Activated T-helper 17 cell treated with anti-CD3 and anti-CD28 coated beads, Interleukin-2, amount 50 U/mL, for 72 hours (primary cell): ENCODE results near the gene VPS8. TPM values are rescaled to one million over a fixed set of nuclear protein-coding genes. Genes with fewer than 3 reads are reported as not detected.

Experiments
- ATAC-seq: fragments of 150-1000 bp; cut with Tn5 transposase; replicated peaks from 2 replicates; pipeline ENCODE4 v1.10.0; 2021; ENCODE audit warnings: mild to moderate bottlenecking, moderate library complexity
- H3K27ac Mint-ChIP-seq: one replicate; pipeline ENCODE4 v1.8.0; 2022; ENCODE audit warnings: mixed read lengths
- H3K27me3 Mint-ChIP-seq: one replicate; pipeline ENCODE4 v1.8.0; 2022; ENCODE audit warnings: mixed read lengths
- H3K36me3 Mint-ChIP-seq: one replicate; pipeline ENCODE4 v1.8.0; 2022; ENCODE audit warnings: low read depth, mild to moderate bottlenecking, mixed read lengths
- H3K4me1 Mint-ChIP-seq: one replicate; pipeline ENCODE4 v1.8.0; 2022; ENCODE audit warnings: mixed read lengths
- H3K4me3 Mint-ChIP-seq: one replicate; pipeline ENCODE4 v1.8.0; 2022; ENCODE audit warnings: mild to moderate bottlenecking, mixed read lengths
- H3K9me3 Mint-ChIP-seq: one replicate; pipeline ENCODE4 v1.8.0; 2022; ENCODE audit warnings: mixed read lengths
- total RNA-seq, 2 donors: library from RNA; stranded (reverse); gene quantifications; one replicate each; pipeline ENCODE4 v1.2.3, GENCODE V29; 2022

Gene VPS8
- 10 to 100 TPM; 43.7 to 73.6 TPM for total RNA-seq

GRCh38 chr3:184811999-184812661 lies at the start of gene VPS8:
Gene VPS8 (plus strand): TSS chr3:184812166. CDS start chr3:184824633, 12,467 bp downstream.
- peaks cover 31% of the 10 kb centered on the region for H3K4me1 Mint-ChIP-seq
- H3K27ac Mint-ChIP-seq: peak within 1 kb of the TSS; percentile 97
- H3K36me3 Mint-ChIP-seq: peaks cover 22% of the 10 kb centered on the region
- no peaks in the 10 kb centered on the region for H3K9me3 Mint-ChIP-seq
- H3K27me3 Mint-ChIP-seq: no peaks in the 10 kb centered on the region
- peak within 1 kb of the TSS; percentile 88 for H3K4me3 Mint-ChIP-seq
- peak; percentile 83 for ATAC-seq

- no peak for ATAC-seq
- Mint-ChIP-seq H3K36me3 (no peaks in the 10 kb centered on the region), H3K4me3 (no peak overlapping the region)
Measured at GRCh38 chr3:184764191-184764590, 47.8 kb upstream of the VPS8 start.

GRCh38 chr3:184765047-184765729 lies 46.8 kb upstream of the VPS8 start:
- Mint-ChIP-seq H3K27ac (no peak overlapping the region), H3K4me1 (no peaks in the 10 kb centered on the region), H3K27me3 (peaks cover 22% of the 10 kb centered on the region), H3K36me3 (no peaks in the 10 kb centered on the region), H3K4me3 (no peak overlapping the region), H3K9me3 (no peaks in the 10 kb centered on the region)
- no peak for ATAC-seq

More at GRCh38 chr3:184764191-184764590, 47.8 kb upstream of the VPS8 start:
- H3K27ac Mint-ChIP-seq: no peak overlapping the region
- peaks cover 22% of the 10 kb centered on the region for H3K27me3 Mint-ChIP-seq
- H3K9me3 Mint-ChIP-seq: no peaks in the 10 kb centered on the region
- H3K4me1 Mint-ChIP-seq: no peaks in the 10 kb centered on the region

GRCh38 chr3:184765730-184766074 lies 46.3 kb upstream of the VPS8 start:
- no peak overlapping the region for H3K4me3 Mint-ChIP-seq
- H3K4me1 Mint-ChIP-seq: no peaks in the 10 kb centered on the region
- no peak overlapping the region for H3K27ac Mint-ChIP-seq
- peaks cover 22% of the 10 kb centered on the region for H3K27me3 Mint-ChIP-seq
- ATAC-seq: no peak
- H3K9me3 Mint-ChIP-seq: no peaks in the 10 kb centered on the region
- no peaks in the 10 kb centered on the region for H3K36me3 Mint-ChIP-seq

- H3K4me3 Mint-ChIP-seq: no peak overlapping the region
- H3K27ac Mint-ChIP-seq: no peak overlapping the region
Measured at GRCh38 chr3:184766555-184767261, 45.3 kb upstream of the VPS8 start.

GRCh38 chr3:184767377-184767776 lies 44.6 kb upstream of the VPS8 start:
- no peak for ATAC-seq
- no peak overlapping the region for H3K27ac Mint-ChIP-seq

More at GRCh38 chr3:184766555-184767261, 45.3 kb upstream of the VPS8 start:
- no peaks in the 10 kb centered on the region for H3K9me3 Mint-ChIP-seq
- ATAC-seq: no peak
- no peaks in the 10 kb centered on the region for H3K36me3 Mint-ChIP-seq
- peaks cover 16% of the 10 kb centered on the region for H3K27me3 Mint-ChIP-seq
- no peaks in the 10 kb centered on the region for H3K4me1 Mint-ChIP-seq

GRCh38 chr3:184769382-184770170 lies 42.4 kb upstream of the VPS8 start:
- Mint-ChIP-seq H3K4me3 (no peak overlapping the region), H3K36me3 (no peaks in the 10 kb centered on the region)

More at GRCh38 chr3:184767377-184767776, 44.6 kb upstream of the VPS8 start:
- Mint-ChIP-seq H3K9me3 (no peaks in the 10 kb centered on the region), H3K36me3 (no peaks in the 10 kb centered on the region), H3K4me1 (no peaks in the 10 kb centered on the region), H3K4me3 (no peak overlapping the region), H3K27me3 (peaks cover 13% of the 10 kb centered on the region)

GRCh38 chr3:184770541-184770940 lies 41.4 kb upstream of the VPS8 start:
- no peak for ATAC-seq
- Mint-ChIP-seq H3K4me3 (no peak overlapping the region), H3K4me1 (no peaks in the 10 kb centered on the region), H3K27ac (no peak overlapping the region), H3K27me3 (peaks cover 7% of the 10 kb centered on the region), H3K36me3 (no peaks in the 10 kb centered on the region), H3K9me3 (no peaks in the 10 kb centered on the region)

More at GRCh38 chr3:184769382-184770170, 42.4 kb upstream of the VPS8 start:
- Mint-ChIP-seq H3K27ac (no peak overlapping the region), H3K4me1 (no peaks in the 10 kb centered on the region), H3K27me3 (peaks cover 4% of the 10 kb centered on the region), H3K9me3 (no peaks in the 10 kb centered on the region)
- ATAC-seq: no peak

- no peaks in the 10 kb centered on the region for H3K36me3 Mint-ChIP-seq
- H3K27me3 Mint-ChIP-seq: peaks cover 8% of the 10 kb centered on the region
- H3K9me3 Mint-ChIP-seq: no peaks in the 10 kb centered on the region
- H3K4me3 Mint-ChIP-seq: no peak overlapping the region
- H3K4me1 Mint-ChIP-seq: no peaks in the 10 kb centered on the region
- no peak overlapping the region for H3K27ac Mint-ChIP-seq
- ATAC-seq: no peak
Measured at GRCh38 chr3:184771301-184772127, 40.5 kb upstream of the VPS8 start.

- no peak overlapping the region for H3K4me3 Mint-ChIP-seq
- peaks cover 5% of the 10 kb centered on the region for H3K27me3 Mint-ChIP-seq
- peaks cover 2% of the 10 kb centered on the region for H3K4me1 Mint-ChIP-seq
- no peaks in the 10 kb centered on the region for H3K36me3 Mint-ChIP-seq
- no peak overlapping the region for H3K27ac Mint-ChIP-seq
- ATAC-seq: no peak
- no peaks in the 10 kb centered on the region for H3K9me3 Mint-ChIP-seq
Measured at GRCh38 chr3:184772667-184773272, 39.2 kb upstream of the VPS8 start.

GRCh38 chr3:184773283-184774186 lies 38.4 kb upstream of the VPS8 start:
- H3K4me1 Mint-ChIP-seq: peaks cover 4% of the 10 kb centered on the region
- H3K27me3 Mint-ChIP-seq: peaks cover 7% of the 10 kb centered on the region
- H3K36me3 Mint-ChIP-seq: no peaks in the 10 kb centered on the region
- no peak overlapping the region for H3K4me3 Mint-ChIP-seq
- no peaks in the 10 kb centered on the region for H3K9me3 Mint-ChIP-seq
- no peak overlapping the region for H3K27ac Mint-ChIP-seq
- no peak for ATAC-seq

- Mint-ChIP-seq H3K27me3 (peaks cover 24% of the 10 kb centered on the region), H3K4me1 (peaks cover 4% of the 10 kb centered on the region), H3K27ac (no peak overlapping the region), H3K9me3 (no peaks in the 10 kb centered on the region), H3K4me3 (no peak overlapping the region), H3K36me3 (no peaks in the 10 kb centered on the region)
- ATAC-seq: no peak
Measured at GRCh38 chr3:184776916-184777315, 35.0 kb upstream of the VPS8 start.
